Measurements from ENCODE around the gene ABCA2.
"Not testable (repeated sequence)": the region's sequence is repeated elsewhere in the genome, so short reads cannot be mapped to it uniquely, and the experiment has no call there.

ABCA2 gene

DNA sequence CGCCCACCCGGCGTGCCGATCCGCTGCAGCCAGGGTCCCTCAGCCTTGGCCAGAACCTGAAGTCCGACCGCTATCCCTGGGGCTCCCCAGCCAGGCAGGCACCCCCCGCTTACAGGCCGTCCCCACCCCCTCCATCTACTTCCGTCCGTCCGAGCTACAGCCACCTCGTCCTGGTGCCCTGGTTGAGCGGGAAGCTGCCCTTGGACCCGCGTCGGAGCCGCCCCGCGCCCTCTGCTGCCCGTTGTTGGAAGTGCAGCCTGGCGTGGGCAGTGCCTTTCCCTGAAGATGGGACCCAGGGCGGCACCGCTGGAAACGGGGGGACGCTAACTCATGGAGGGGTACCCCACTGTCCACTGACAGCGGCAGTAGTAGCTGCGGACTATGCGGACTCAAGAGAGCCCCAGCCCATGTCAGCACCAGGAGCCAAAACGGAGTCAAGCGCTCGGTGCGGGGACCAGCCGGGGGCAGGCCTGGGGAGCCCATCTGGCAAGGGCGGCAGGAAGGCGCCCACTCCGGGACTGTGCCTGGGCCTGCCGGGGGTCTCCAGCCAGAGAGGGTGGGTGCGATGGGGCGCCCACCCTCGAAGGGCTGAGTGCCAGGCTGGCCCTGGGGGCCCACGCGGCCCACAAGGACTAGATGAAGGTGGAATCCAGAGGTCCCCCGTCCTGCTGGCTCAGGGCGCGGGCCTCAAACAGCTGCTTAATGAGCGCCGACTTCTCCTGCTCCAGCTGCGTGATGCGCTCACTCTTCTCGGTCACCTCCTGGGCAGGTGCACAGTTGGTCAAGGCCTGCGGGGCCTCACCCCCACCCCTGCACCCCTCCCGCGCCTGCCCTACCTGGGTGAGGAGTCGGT is 36.2 kb upstream of the ABCA2 start:
- peak; percentile 48 for DNase-seq (ENCODE audit: low read depth)

DNA sequence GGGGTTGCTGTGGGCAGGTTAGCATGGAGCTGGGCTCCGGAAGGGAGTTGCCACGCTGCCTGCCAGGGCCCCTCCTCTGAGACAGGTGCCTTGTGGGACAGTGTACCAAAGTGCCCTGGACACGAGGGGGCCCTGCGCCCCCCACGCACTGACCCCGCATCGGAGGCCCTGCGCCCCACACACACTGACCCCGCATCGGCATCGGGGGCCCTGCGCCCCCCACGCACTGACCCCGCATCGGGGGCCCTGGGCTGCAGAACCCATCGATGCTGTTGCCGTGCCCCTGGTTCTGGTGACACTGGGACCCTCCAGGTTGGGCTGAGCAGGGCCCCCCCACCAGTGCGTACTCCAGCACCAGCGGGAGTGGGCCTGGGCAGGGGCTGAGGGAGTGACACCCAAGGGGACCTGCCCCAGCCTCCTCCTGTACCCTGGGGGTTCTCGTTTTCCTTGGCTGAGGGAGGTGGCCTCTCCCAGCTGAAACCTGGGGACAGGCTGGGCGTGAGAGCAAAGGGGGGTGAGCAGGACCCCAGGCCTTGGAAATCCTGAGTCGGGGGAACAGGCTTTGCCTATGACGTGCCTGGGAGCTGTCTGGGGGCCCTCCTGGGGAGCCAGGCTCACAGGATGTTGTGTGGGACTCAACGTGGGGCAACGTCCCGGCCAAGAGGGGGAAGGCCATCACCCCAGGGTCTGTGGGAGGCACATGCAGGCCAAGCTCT is 35.4 kb upstream of the ABCA2 start:
- DNase-seq (ENCODE audit: low read depth) = no peak

- not testable (repeated sequence) for DNase-seq (ENCODE audit: low read depth)
Observed at GRCh38 chr9:137062798-137063197, 34.8 kb upstream of the ABCA2 start.

DNA sequence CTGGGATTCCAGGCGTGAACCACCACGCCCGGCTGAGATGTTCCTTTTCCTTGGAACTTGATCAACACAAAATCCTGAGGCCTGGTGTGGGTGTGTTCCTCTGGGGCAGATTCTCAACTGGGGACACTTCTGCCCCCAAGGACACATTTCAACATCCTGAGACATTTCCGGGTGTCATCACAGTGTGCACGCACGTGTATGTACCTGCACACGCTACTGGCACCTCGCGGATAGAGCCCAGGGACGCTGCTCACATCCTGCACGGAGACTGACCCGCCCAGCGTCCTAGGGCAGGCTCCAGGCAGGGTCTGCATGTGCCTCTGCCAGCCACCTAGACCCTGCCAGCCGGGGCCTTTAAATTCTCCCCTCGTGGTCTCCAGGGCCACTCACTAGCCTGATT is 34.3 kb upstream of the ABCA2 start:
- no peak for DNase-seq (ENCODE audit: low read depth)

DNA sequence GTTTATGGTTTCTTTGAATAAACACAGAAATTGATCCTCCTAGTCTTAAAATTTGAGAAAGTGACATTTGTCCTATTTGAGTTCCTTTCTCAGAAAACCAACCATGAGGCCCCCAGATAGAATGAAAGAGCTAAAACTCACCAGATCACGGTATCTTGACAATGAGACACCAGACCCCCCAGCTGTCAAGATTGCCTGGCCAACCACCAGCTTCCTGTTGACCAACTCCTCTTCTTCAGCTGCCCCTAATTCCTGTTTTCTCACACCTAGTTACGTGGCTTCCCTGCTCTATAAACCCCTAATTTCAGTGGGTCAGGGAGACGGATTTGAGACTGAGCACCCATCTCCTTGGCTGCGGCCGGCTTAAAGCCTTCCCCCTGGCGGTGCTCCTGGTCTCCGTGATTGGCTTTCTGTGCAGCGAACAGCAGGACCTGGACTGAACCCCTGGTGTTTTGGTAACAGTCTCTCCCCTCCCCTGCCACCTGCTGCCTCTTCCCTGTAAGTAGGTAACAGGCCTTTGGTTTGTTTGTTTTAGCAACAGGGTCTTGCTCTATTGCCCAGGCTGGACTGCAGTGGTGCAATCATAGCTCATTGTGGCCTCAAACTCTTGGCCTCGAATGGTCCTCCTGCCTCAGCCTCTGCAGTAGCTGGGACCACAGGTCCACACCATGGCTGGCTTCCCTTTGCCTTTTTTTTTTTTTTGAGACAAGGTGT is 30.6 kb upstream of the ABCA2 start:
- no peak for DNase-seq (ENCODE audit: low read depth)

GRCh38 chr9:137057545-137057944 is 29.5 kb upstream of the ABCA2 start:
- DNase-seq (ENCODE audit: low read depth) = no peak

- DNase-seq (ENCODE audit: low read depth) = no peak
Observed at GRCh38 chr9:137056739-137057415, 28.8 kb upstream of the ABCA2 start.

- no peak for DNase-seq (ENCODE audit: low read depth)
Observed at GRCh38 chr9:137055385-137056364, 27.6 kb upstream of the ABCA2 start.

DNA sequence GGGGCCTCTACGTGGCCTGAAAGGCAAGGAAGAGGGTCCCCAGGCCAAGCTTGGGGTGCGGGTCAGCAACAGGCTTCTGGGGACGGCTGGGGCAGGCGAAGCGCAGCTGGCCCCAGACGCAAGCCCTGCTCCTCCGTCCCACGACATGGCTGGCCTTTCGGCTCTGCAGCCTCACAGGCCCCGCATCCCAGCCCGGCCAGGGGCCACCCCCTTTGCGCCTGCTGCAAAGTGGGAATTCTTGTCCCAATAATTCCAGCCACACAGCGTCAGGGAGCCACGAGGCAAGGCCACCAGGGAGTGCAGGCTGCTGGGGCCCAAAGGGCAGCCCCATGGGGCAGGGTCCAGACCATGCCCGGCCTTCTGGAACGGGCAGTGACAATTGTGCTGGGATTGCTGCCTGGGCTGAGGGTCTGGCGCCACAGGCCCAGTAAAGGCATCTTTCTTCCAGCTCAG is 26.9 kb upstream of the ABCA2 start:
- DNase-seq (ENCODE audit: low read depth) = no peak

- no peak for DNase-seq (ENCODE audit: low read depth)
Observed at GRCh38 chr9:137053944-137054931, 26.2 kb upstream of the ABCA2 start, which contains the start of gene ENTPD2. Gene ENTPD2 (minus strand): TSS chr9:137054061. CDS start chr9:137053997, 64 bp downstream.

DNA sequence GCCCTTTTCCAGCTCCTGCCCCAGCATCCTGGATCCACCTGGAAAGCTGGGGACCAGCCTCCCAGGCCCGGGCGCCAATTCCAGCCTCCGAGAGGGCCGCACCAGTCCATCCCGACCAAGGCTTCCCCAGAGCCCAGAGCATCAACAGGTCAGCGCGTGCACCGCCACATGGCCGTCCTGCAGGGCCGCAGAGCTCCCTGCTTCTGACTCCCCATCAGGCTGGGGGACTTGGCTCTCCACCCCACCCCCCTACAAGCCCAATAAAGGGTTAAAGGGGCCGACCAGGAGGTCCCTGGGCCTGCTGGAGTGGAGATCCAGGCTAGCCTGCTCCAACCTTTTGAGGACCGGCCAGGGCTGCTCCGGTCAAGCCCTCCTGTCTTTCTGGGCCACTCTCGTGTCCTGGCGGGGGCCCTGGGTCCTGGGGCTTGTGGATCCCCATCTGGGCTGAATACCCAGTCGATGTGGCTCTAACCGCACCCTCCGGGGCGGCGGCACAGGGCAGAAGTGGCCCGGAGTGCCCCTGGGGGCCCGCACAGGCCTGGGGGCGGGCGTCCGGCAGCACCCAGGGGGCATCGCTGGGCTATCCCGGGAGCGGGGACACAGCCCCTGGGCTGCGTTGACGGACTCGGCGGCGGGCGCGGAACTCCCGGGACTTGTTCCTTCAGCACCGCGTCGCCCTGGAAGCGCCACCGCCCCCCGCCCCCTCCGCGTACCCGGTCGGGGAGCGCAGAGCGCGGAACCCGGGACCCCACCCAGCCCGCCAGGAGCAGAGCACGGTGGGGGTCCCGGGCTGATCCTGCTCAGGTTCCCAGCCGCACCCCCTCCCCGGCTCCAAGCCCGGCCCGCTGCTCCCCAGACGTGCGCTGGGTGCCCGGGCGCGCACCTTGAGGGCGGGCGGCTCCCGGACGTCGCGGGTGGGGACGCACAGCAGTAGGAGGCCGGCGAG is 25.2 kb upstream of the ABCA2 start:
- no peak for DNase-seq (ENCODE audit: low read depth)

DNA sequence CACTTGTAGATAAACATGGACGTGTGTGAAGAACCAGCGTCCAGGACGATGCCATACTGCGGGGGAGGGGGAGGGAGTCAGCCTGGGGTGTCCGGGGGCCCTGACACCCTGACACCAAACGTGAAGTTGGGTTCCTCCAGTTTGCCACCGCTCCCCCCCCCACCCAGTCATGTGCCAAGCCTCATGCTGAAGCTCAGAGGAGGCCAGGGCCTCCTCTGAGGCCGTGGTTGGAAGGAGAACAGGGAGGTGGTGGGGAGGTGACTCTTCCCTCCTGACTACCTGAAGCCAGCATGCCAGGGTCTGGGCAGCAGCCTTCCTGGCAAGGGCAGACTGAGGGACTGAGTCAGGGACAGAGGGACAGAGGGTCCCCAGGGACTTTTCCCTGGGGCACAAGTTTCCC is 24.3 kb upstream of the ABCA2 start:
- no peak for DNase-seq (ENCODE audit: low read depth)

- DNase-seq (ENCODE audit: low read depth) = no peak
Observed at GRCh38 chr9:137051145-137051724, 23.2 kb upstream of the ABCA2 start.

GRCh38 chr9:137050570-137050969 is 22.5 kb upstream of the ABCA2 start:
- no peak for DNase-seq (ENCODE audit: low read depth)

DNA sequence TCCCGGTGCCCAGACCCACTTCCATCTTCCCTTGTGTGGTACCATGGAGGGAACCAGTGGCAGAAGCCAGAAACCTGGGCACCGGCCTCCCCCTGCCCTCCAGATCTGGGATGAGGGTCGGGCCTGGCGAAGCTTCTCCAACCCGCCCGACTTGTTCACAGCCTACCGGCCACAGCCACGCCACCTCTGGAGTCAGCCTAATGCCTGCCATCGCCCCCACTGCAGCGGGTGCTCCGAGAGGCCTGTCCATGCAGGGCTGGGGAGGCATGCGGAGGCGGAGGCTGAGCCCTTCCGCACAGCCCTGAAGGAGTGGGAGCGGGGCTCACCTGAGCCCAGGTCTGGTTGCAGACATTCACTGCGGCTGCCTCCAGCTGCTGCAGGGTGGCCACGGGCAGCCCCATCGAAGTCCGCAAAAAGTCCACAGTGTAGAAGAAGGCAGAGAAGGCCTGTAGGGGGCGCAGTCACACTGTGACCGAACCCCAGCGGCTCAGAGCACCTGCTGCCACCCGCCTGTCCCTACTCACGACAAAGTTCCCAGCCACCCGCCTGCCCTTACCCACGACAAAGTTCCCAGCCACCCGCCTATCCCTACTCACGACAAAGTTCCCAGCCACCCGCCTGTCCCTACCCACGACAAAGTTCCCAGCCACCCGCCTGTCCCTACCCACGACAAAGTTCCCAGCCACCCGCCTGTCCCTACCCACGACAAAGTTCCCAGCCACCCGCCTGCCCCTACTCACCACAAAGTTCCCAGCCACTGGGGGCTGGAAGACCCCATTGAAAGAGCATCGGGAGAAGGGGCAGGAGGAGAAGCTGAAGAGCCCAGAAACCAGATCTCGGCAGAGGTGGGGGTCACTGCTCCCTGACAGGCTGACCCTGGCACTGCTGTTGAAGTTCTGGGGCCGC is 21.8 kb upstream of the ABCA2 start:
- DNase-seq (ENCODE audit: low read depth) = no peak

DNA sequence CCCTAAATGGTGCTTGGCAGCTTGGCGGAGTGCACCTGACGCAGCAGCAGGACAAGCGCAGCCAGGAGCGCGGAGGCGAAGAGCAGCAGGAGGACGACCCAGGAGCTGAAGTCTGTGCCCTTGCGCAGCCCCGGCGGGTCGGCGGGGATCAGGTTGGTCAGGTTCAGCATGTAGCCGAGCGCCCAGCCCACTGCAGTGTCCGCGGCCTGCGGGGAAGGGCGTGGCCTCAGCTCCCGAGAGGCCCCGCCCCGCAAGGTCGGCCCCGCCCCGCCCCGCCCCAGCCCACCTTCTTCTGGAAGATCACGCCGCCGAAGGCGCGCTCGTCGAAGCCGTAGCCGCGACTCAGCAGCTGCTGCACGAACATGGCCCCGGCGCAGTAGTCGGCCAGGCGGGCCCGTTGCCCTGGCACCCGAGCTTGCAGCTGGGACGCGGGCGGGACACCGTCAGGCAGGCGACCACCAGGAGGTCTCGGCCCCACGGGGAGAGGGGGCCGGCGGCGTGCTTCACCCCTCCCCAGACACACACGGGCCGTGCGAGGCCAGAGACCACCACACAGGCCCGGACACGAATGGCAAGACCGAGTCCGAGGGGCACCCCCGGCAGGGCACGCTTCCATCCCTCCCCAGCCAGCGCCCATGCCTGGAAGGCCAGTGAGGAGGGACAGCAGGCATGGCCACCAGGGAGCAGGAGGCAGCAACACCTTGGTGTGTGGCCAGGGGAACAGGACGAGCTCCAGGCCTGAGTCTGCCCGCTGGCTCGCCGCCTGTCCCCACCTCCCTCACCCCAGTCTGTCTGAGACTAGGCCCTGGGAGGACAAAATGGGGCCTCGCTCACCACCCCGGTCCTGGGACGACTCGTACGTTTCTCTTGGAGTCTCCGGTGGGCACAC is 20.9 kb upstream of the ABCA2 start:
- DNase-seq (ENCODE audit: low read depth) = no peak

All from stimulated activated CD8-positive, alpha-beta memory T cell treated with anti-CD3 and anti-CD28 coated beads, Interleukin-7, amount 100 ng/mL, for 24 hours (primary cell).